Osteoblast (primary cell): Measurements from ENCODE around the gene LRATD1. TPM values are rescaled to one million over a fixed set of nuclear protein-coding genes. Genes with fewer than 3 reads are reported as not detected.

ENCODE experiments used
- DNase-seq: peaks from one replicate; pipeline ENCODE4 v3.0.0; 2011; ENCODE audit warnings: low spot score, mixed read lengths; ENCODE audit not compliant: insufficient read length; ENCODE audit errors: missing footprints
- H2AFZ ChIP-seq: 2 replicates; pipeline ENCODE4 v1.6.0; 2011; ENCODE audit warnings: mild to moderate bottlenecking, low read length
- H3K27ac ChIP-seq: 2 replicates; pipeline ENCODE4 v1.5.1; 2011; ENCODE audit warnings: mild to moderate bottlenecking, low read depth, low read length, moderate library complexity
- H3K27me3 ChIP-seq: 2 replicates; pipeline ENCODE4 v1.6.0; 2012; ENCODE audit warnings: mild to moderate bottlenecking, control low read depth, inconsistent platforms, low read length, moderate library complexity; ENCODE audit not compliant: insufficient read depth
- H3K36me3 ChIP-seq: 2 replicates; pipeline ENCODE4 v1.5.1; 2011; ENCODE audit warnings: mild to moderate bottlenecking, low read length, control low read depth, moderate library complexity; ENCODE audit not compliant: insufficient read depth
- H3K4me1 ChIP-seq: 2 replicates; pipeline ENCODE4 v1.5.1; 2011; ENCODE audit warnings: mild to moderate bottlenecking, low read length, control low read depth, moderate library complexity; ENCODE audit not compliant: insufficient read depth
- H3K4me2 ChIP-seq: 2 replicates; pipeline ENCODE4 v1.6.0; 2011; ENCODE audit warnings: mild to moderate bottlenecking, low read length; ENCODE audit not compliant: insufficient read depth
- H3K4me3 ChIP-seq: fragments of 200-600 bp; sonication (generic); 3 replicates; pipeline ENCODE4 v1.5.1; 2012; ENCODE audit warnings: mild to moderate bottlenecking, low read length, inconsistent platforms; ENCODE audit not compliant: insufficient read depth
- H3K79me2 ChIP-seq: 2 replicates; pipeline ENCODE4 v1.6.0; 2012; ENCODE audit warnings: mild to moderate bottlenecking, low read length, control low read depth, inconsistent platforms; ENCODE audit not compliant: insufficient read depth
- H3K9me3 ChIP-seq: 2 replicates; pipeline ENCODE4 v1.5.1; 2011; ENCODE audit warnings: low read depth, low read length, control low read depth
- H4K20me1 ChIP-seq: 2 replicates; pipeline ENCODE4 v1.6.0; 2012; ENCODE audit warnings: mild to moderate bottlenecking, low read length, control low read depth; ENCODE audit not compliant: insufficient read depth
- total RNA-seq: library from RNA; depleted of rRNA; stranded (reverse); fragments of >200 nt; gene quantifications from 2 replicates; pipeline ENCODE4 v1.2.3, GENCODE V29; 2012
- TF ChIP-seq, protein P1 (sequence below): IDR thresholded peaks from 2 replicates; pipeline ENCODE4 v1.5.1; 2011; ENCODE audit warnings: mild to moderate bottlenecking, low read depth, low read length, moderate library complexity; ENCODE audit errors: extremely low read depth

Gene LRATD1
- total RNA-seq, 1 donor, result 5.8 TPM

DNA sequence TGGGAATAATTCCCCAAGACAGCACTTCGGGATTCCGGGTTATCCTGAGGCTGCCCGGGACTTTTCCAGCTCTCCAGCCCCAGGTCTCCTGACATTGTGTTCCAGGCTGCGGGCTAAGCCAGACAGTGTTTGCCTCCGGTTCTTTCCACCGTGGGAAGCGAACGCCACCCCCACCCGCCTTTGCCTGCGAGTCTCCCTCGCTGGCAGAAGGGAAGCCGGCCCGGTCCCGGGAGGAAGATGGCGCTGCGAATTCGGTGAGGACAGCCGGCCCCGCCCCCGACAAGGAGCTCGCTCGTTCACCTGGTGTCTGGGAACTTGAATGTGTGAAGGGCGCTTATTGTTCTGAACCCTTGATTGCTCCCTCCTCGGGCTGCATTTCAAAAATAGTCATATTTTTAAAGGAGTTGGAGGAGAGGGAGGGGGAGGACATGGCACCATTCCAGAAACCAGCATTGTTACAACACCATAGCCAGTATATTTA is 2.9 kb downstream of the LRATD1 start:
- Histone ChIP-seq H4K20me1 (no peaks in the 10 kb centered on the region), H3K27me3 (peaks cover 53% of the 10 kb centered on the region), H3K4me1 (peaks cover 8% of the 10 kb centered on the region), H2AFZ (peak overlapping the region; percentile 84), H3K4me3 (peak overlapping the region; percentile 67), H3K4me2 (peak overlapping the region; percentile 82), H3K36me3 (no peaks in the 10 kb centered on the region), H3K9me3 (no peaks in the 10 kb centered on the region), H3K27ac (no peak overlapping the region), H3K79me2 (no peaks in the 10 kb centered on the region)
- TF ChIP-seq, protein P1, sequence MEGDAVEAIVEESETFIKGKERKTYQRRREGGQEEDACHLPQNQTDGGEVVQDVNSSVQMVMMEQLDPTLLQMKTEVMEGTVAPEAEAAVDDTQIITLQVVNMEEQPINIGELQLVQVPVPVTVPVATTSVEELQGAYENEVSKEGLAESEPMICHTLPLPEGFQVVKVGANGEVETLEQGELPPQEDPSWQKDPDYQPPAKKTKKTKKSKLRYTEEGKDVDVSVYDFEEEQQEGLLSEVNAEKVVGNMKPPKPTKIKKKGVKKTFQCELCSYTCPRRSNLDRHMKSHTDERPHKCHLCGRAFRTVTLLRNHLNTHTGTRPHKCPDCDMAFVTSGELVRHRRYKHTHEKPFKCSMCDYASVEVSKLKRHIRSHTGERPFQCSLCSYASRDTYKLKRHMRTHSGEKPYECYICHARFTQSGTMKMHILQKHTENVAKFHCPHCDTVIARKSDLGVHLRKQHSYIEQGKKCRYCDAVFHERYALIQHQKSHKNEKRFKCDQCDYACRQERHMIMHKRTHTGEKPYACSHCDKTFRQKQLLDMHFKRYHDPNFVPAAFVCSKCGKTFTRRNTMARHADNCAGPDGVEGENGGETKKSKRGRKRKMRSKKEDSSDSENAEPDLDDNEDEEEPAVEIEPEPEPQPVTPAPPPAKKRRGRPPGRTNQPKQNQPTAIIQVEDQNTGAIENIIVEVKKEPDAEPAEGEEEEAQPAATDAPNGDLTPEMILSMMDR, result no peak
- peak; percentile 88 for DNase-seq

DNA sequence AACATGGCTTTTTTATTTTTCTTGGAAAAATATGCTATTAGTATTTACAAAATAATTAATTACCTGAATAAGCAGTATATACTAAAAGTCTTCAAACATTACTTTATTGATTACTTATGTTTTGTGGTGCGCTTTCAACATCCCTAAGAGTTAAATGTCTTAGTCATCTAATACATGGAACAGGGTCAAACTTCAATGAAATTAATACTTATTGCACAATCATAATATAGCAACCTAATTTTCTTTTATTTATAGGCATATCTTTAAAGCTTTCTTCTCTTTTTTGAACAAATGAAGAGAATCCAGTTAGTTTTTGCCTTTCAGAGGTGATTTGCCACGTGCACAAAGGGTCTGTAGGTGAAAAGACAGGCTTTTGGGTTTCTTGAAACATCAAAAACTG is 6.0 kb downstream of the LRATD1 start:
- DNase-seq, result no peak
- Histone ChIP-seq H3K4me3 (no peak overlapping the region), H3K27me3 (peaks cover 24% of the 10 kb centered on the region), H3K4me1 (peaks cover 8% of the 10 kb centered on the region), H3K4me2 (no peak overlapping the region), H3K79me2 (no peaks in the 10 kb centered on the region), H3K27ac (no peak overlapping the region), H4K20me1 (no peaks in the 10 kb centered on the region), H3K9me3 (no peaks in the 10 kb centered on the region), H3K36me3 (no peaks in the 10 kb centered on the region), H2AFZ (no peak overlapping the region)
- TF ChIP-seq, protein P1, result no peak

DNA sequence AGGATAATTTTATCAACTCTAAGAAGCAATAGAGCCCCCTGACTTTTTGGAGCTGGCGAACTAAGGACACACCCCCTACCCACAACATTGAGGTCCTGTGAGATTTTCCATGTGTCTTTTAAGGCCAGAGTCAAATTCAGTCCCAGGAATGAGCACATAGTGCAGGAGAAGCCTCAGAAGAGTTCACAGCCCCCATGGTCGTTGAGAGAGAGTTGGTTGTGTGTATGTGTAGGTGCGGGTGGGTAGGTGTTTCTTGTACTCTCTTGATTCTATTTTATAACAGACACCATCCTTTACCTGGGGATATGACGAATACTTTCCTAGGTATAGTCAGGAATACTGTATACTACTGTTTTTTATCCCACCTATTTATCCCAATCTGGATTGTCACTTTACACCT is 8.6 kb downstream of the LRATD1 start:
- Histone ChIP-seq H3K9me3 (no peaks in the 10 kb centered on the region), H3K36me3 (no peaks in the 10 kb centered on the region), H4K20me1 (no peaks in the 10 kb centered on the region), H3K27me3 (peaks cover 4% of the 10 kb centered on the region), H3K27ac (no peak overlapping the region), H3K4me1 (no peaks in the 10 kb centered on the region), H2AFZ (no peak overlapping the region), H3K4me3 (no peak overlapping the region), H3K79me2 (no peaks in the 10 kb centered on the region), H3K4me2 (no peak overlapping the region)
- TF ChIP-seq, protein P1, result no peak
- no peak for DNase-seq

DNA sequence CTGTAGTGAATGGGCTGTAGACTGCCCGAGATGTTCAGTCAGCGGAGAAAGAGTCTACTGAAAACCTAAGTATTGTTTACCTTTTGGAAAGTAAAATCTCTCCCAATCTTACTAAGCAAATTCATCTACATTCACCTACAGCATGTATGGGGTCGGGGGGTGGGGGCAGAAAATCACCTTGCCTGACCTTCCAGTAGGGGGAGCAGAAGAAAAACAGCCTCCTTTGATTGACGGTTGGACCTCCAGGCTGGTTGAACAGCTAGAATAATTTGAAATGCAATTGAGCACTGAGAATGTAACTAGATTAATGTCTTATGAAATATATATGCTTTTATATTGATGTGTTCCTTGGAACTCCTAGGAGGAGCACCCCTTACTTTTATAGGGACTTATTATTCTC is 10.0 kb downstream of the LRATD1 start:
- Histone ChIP-seq H3K27ac (no peak overlapping the region), H4K20me1 (no peaks in the 10 kb centered on the region), H3K9me3 (no peaks in the 10 kb centered on the region), H3K4me1 (no peaks in the 10 kb centered on the region), H3K79me2 (no peaks in the 10 kb centered on the region), H2AFZ (no peak overlapping the region), H3K4me2 (no peak overlapping the region), H3K27me3 (no peaks in the 10 kb centered on the region), H3K4me3 (no peak overlapping the region), H3K36me3 (no peaks in the 10 kb centered on the region)
- DNase-seq, result no peak
- TF ChIP-seq, protein P1, result no peak
